ENCODE measurements around the gene SH3BGR.

- TF ChIP-seq, protein P1, sequence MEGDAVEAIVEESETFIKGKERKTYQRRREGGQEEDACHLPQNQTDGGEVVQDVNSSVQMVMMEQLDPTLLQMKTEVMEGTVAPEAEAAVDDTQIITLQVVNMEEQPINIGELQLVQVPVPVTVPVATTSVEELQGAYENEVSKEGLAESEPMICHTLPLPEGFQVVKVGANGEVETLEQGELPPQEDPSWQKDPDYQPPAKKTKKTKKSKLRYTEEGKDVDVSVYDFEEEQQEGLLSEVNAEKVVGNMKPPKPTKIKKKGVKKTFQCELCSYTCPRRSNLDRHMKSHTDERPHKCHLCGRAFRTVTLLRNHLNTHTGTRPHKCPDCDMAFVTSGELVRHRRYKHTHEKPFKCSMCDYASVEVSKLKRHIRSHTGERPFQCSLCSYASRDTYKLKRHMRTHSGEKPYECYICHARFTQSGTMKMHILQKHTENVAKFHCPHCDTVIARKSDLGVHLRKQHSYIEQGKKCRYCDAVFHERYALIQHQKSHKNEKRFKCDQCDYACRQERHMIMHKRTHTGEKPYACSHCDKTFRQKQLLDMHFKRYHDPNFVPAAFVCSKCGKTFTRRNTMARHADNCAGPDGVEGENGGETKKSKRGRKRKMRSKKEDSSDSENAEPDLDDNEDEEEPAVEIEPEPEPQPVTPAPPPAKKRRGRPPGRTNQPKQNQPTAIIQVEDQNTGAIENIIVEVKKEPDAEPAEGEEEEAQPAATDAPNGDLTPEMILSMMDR (IDR thresholded peaks at IDR 0.05; ENCODE audit: low read depth, low read length), result no peak
- no peak for TF ChIP-seq EZH2phosphoT487 (IDR thresholded peaks at IDR 0.05; ENCODE audit: low read depth)
Measured at GRCh38 chr21:39503123-39503762, 51.5 kb downstream of the SH3BGR start.
